ENCODE results near the gene BTBD16. TPM values are rescaled to one million over a fixed set of nuclear protein-coding genes. Genes with fewer than 3 reads are reported as not detected.

BTBD16 gene
- total RNA-seq, 2 donors from 2014 or later, result not detected

GRCh38 chr10:122259075-122259466, 12.0 kb upstream of the BTBD16 start:
- Mint-ChIP-seq H3K27ac (no peak overlapping the region), H3K36me3 (peaks cover 0 to 12% of the 10 kb centered on the region in 2 donors), H3K9me3 (peaks cover 10 to 12% of the 10 kb centered on the region in 2 donors)
- DNase-seq (ENCODE audit: low spot score in 2 of 2) (no peak), ATAC-seq (no peak)

DNA sequence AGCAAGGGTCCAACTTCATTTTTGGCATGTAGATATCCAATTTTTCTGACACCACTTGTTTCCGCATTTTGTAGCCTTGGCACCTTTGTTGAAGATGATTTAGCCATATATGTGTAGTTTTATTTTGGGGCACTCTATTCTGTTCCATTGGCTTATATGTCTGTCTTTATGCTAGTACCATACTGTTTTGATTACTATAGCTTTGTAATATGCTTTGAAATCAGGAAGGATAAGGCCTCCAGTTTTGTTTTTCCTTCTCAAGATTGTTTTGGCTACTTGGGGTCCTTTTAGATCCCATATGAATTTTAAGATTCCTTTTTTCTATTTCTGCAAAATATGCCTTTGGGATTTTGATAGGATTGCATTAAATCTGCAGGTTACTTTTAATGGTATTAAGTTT, 9.5 kb upstream of the BTBD16 start:
- Mint-ChIP-seq H3K36me3 (peaks cover 0 to 15% of the 10 kb centered on the region in 2 donors), H3K27ac (no peak overlapping the region), H3K9me3 (peaks cover 14 to 15% of the 10 kb centered on the region in 2 donors)
- no peak for ATAC-seq
- no peak for DNase-seq (ENCODE audit: low spot score in 2 of 2)

DNA sequence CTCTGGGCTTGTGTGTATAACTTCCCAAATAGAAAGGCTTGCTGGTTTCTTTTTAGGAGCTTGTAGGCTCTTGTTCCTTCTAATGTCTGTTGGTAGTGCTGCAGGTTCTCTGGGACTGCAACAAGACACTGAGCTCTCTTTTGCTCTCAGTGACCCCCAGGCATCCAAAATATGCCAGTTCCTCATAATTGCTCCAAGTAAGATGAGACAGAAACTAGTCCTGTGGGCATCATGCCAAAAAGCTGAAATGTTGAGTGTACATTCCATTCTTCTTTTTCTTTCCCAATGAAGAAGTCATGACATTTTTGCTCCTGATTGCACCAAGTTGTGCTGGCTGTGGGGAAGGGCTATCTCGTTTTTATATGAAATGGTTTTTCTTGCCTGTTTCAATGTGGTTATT, 7.1 kb upstream of the BTBD16 start:
- Mint-ChIP-seq H3K36me3 (peaks cover 0 to 15% of the 10 kb centered on the region in 2 donors), H3K27ac (no peak overlapping the region), H3K9me3 (peaks cover 14 to 15% of the 10 kb centered on the region in 2 donors)
- DNase-seq (ENCODE audit: low spot score in 2 of 2) (no peak), ATAC-seq (no peak)

DNA sequence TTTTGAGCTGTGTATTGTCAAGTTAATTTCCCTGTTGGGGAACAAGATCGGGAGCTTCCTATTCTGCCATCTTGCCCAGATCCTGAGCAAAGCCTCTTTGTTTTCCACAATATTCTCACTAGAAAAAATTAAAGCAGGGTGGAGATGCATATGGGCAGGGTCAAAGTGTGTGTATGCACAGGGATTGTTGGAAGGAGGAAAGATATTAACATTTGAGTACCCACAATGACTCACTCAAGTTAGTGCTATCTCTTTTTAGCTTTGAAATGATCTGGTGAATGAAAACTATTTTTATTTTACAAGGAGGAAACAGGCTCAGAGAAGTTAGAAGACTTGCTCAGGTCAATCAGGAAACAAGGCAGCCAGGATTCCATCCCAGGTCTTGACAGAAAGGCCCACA, 6.7 kb upstream of the BTBD16 start:
- Mint-ChIP-seq H3K27ac (no peak overlapping the region), H3K9me3 (peaks cover 14 to 15% of the 10 kb centered on the region in 2 donors)
- DNase-seq (ENCODE audit: low spot score in 2 of 2), result no peak

DNA sequence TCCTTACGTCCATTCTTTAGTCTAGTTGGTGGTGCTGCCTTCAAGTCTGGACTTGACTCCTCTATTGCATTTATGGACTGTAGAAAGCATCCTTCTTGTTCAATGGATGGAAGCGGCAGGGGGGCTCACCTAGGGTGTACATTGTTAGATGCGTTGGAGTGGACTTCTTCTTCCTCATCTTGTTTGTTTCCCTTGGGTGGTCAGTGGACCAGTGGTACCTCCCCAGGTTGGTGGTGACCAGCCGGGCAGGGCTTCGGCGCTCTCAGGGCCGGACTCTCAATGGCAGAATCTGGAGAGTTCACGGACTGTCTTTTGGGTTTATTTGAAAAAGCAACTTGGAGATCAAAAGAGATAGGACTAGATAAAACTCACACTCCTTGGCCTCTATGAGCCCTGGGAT, 6.2 kb upstream of the BTBD16 start:
- peaks cover 14 to 15% of the 10 kb centered on the region in 2 donors for H3K9me3 Mint-ChIP-seq
- DNase-seq (ENCODE audit: low spot score in 2 of 2) (no peak), ATAC-seq (no peak)
- peaks cover 0 to 15% of the 10 kb centered on the region in 2 donors for H3K36me3 Mint-ChIP-seq
- no peak overlapping the region for H3K27ac Mint-ChIP-seq

More for the DNA sequence above, 6.7 kb upstream of the BTBD16 start:
- no peak for ATAC-seq
- H3K36me3 Mint-ChIP-seq, result peaks cover 0 to 15% of the 10 kb centered on the region in 2 donors

GRCh38 chr10:122265896-122266295, 5.2 kb upstream of the BTBD16 start:
- peaks cover 14 to 15% of the 10 kb centered on the region in 2 donors for H3K9me3 Mint-ChIP-seq

GRCh38 chr10:122267849-122268737, 3.0 kb upstream of the BTBD16 start:
- no peak overlapping the region for H3K27ac Mint-ChIP-seq
- ATAC-seq (peak; percentile 76 to 85), DNase-seq (ENCODE audit: low spot score in 2 of 2) (peak in 1 of 2 donors; percentile 51)
- peaks cover 12 to 14% of the 10 kb centered on the region in 2 donors for H3K9me3 Mint-ChIP-seq
- H3K36me3 Mint-ChIP-seq, result peaks cover 0 to 13% of the 10 kb centered on the region in 2 donors

More at GRCh38 chr10:122265896-122266295, 5.2 kb upstream of the BTBD16 start:
- Mint-ChIP-seq H3K36me3 (peaks cover 0 to 15% of the 10 kb centered on the region in 2 donors), H3K27ac (no peak overlapping the region)
- ATAC-seq (no peak), DNase-seq (ENCODE audit: low spot score in 2 of 2) (no peak)

- ATAC-seq (no peak), DNase-seq (ENCODE audit: low spot score in 2 of 2) (no peak)
- no peak overlapping the region for H3K27ac Mint-ChIP-seq
- peaks cover 1 to 4% of the 10 kb centered on the region in 2 donors for H3K9me3 Mint-ChIP-seq
- H3K36me3 Mint-ChIP-seq, result peaks cover 0 to 3% of the 10 kb centered on the region in 2 donors
Measured at GRCh38 chr10:122269059-122269687, 1.9 kb upstream of the BTBD16 start.

DNA sequence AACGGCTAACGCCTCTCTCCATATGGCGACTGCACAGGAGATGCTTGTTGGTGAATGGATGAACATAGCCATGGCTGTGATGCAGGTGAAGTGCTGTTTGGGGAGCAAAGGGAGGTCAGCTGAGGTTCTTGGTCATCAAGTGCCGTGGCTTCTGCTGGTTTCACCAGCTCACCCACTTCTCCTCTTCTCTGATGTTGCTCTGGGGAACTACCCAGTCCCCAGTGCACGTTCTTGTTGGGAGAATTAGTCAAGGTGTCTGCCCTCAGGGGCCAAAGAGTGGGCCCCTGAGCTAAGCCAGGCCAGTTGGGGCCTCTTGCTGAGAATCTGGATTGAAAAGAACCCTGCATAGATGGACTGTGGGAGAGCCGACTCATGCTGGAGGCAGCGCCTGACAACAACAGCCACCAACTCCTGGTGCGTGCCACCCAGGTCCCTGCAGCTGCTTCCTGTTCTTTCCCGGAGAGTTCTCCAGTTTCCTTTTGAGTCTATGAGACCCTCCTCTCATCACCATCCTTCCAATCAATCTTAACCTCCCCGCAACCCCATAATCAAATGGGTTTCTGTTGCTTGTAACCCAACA, 3.0 kb downstream of the BTBD16 start:
- no peak for ATAC-seq
- DNase-seq (ENCODE audit: low spot score in 2 of 2), result no peak
- Mint-ChIP-seq H3K9me3 (no peaks in the 10 kb centered on the region), H3K27ac (no peak overlapping the region), H3K36me3 (no peaks in the 10 kb centered on the region)

DNA sequence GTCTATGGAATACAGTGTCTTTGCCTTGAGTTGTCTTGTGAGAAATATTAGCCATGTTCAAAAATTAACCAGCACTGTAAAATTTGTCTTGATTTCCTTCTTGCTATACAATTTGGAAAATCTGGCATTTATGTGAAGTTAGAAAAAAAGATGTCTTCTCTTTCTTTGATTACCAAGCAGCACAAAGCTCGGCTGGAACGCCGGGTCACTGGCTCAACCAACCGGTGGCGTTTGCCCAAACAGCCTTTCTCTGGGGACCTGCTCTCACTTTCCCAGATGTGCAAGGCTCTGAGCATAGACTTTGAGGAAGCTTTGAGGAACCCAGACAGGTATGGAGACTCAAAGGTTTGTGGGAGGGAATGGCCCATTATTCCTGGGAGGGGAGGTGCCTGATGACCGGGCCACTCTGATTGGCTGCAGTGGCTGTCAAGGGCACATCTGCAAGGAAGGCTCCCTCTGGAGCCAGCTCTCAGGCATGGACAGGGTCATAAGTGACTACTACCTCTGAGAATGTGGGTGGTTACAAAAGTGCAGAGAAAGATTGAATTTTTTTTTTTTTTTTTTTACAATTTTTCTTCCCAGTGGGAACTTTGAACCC, 5.6 kb downstream of the BTBD16 start:
- ATAC-seq (no peak), DNase-seq (ENCODE audit: low spot score in 2 of 2) (no peak)
- H3K9me3 Mint-ChIP-seq, result no peaks in the 10 kb centered on the region
- no peaks in the 10 kb centered on the region for H3K36me3 Mint-ChIP-seq
- no peak overlapping the region for H3K27ac Mint-ChIP-seq

DNA sequence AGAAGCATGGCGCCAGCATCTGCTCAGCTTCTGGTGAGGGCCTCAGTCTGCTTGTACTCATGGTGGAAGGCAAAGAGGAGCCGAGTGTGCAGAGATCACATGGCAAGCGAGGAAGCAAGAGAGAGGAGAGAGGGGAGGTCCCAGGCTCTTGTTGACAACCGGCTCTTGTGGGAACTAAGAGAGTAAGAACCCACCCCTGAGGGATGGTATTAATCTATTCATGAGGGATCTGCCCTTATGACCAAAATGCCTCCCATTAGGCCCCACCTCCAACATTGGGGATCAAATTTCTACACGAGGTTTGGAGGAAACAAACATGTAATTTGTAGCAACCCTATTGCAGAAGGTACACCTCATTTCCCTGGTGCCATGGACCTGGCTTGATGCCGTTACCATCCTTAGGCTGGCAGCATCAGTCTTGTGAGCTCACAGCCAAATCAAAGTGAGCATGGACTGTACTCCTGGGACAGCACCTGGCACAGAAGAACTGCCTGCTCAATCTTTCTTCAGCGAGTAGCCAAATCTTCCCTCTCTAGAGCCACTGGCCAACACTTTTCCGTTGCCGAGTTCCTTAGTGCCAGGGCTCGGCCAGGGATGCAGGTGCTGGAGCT, 6.5 kb downstream of the BTBD16 start:
- H3K36me3 Mint-ChIP-seq, result no peaks in the 10 kb centered on the region
- no peaks in the 10 kb centered on the region for H3K9me3 Mint-ChIP-seq
- no peak for DNase-seq (ENCODE audit: low spot score in 2 of 2)
- ATAC-seq, result no peak
- no peak overlapping the region for H3K27ac Mint-ChIP-seq

DNA sequence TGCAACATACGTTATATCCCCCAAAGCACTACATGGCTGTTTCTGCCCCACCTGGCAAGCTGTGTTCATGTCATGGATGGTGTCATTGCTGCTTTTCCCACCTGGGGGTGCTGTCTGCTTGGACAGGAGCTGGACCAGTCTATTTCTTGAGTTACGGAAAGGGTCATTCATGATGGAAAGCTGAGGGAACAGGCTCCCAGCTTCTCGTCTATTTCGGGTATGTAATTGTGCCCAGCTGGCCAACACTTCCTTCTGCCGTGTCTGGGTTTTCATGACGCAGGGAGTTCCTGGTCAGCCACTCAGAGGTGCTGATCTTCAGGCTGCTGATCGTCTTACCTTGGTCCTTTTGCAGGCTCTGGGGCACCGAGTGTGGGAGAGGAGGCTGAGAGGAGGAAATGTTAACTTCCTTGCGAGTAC, 8.6 kb downstream of the BTBD16 start:
- peak in 1 of 2 donors; percentile 38 for ATAC-seq
- Mint-ChIP-seq H3K27ac (no peak overlapping the region), H3K9me3 (no peaks in the 10 kb centered on the region), H3K36me3 (no peaks in the 10 kb centered on the region)
- DNase-seq (ENCODE audit: low spot score in 2 of 2), result peak in 1 of 2 donors; percentile 26

DNA sequence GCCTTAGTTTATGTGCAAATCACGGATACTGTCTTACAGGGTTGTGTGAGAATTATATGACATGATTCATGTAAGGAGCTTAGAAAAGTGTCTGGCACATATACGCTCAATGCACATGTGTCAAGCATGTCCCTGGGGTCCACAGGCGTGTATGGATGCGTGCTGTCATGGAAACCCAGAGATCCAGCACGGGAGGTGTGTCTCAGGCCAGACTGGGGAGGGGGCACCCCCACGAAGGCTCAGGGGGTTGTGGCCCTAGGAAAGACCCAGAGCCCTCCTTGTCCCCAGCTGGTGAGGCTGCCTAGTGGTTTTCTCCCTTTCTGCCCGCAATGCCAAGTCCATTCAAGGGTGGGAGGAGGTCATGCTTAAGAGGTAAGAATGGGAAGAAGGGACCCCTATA, 9.1 kb downstream of the BTBD16 start:
- ATAC-seq (no peak), DNase-seq (ENCODE audit: low spot score in 2 of 2) (no peak)
- H3K36me3 Mint-ChIP-seq, result no peaks in the 10 kb centered on the region
- no peaks in the 10 kb centered on the region for H3K9me3 Mint-ChIP-seq
- H3K27ac Mint-ChIP-seq, result no peak overlapping the region

DNA sequence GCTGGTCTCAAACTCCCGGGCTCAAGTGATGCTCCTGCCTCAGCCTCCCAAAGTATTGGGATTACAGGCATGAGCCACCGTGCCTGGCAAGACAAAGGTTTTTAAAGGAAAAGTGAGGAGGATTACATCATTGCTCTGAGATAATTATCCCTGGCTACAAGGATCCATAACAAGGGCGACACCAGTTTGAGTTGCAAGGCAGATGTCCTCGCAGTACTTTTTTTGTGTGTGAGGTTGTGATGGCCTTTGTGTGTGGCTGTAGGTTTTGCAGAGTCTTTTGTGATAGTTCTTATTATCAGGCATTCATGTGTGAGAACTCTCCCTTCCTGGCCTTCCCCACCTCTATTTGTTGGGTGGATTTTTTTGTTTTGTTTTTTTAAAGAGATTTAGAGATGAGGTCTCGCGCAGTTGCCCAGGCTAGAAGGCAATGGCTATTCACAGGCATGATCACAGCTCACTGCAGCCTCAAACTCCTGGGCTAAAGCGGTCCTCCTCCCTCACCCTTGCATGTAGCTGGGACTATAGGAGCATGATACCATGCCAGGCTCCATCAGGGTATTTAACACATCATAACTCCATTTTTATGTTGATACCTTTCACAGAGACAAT, 10.0 kb downstream of the BTBD16 start:
- H3K27ac Mint-ChIP-seq, result no peak overlapping the region

DNA sequence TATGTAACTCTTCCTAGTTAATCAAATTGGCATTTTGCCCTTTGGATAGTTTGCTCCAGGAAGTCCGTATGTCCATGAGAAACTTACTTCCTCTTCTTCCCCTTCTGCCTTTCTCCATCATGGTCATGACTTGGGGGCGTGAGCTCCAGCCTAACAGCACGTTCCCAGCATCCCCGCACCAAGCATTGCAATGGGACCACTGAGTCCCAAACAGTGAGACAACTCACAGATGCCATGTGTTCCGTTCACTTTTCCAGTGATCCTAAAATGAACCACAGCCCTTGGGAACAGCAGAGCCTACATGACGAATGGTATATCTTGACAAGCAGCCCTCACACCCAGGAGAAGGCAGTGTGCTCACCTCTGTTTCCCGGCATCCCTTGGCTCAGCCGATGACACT, 10.7 kb downstream of the BTBD16 start:
- no peaks in the 10 kb centered on the region for H3K36me3 Mint-ChIP-seq
- DNase-seq (ENCODE audit: low spot score in 2 of 2), result no peak
- no peak overlapping the region for H3K27ac Mint-ChIP-seq
- ATAC-seq, result no peak
- no peaks in the 10 kb centered on the region for H3K9me3 Mint-ChIP-seq

More for the DNA sequence above, 10.0 kb downstream of the BTBD16 start:
- Mint-ChIP-seq H3K36me3 (no peaks in the 10 kb centered on the region), H3K9me3 (no peaks in the 10 kb centered on the region)
- ATAC-seq (no peak), DNase-seq (ENCODE audit: low spot score in 2 of 2) (no peak)

- Mint-ChIP-seq H3K36me3 (no peaks in the 10 kb centered on the region), H3K27ac (no peak overlapping the region), H3K9me3 (no peaks in the 10 kb centered on the region)
- peak in 1 of 2 donors; percentile 59 for ATAC-seq
- DNase-seq (ENCODE audit: low spot score in 2 of 2), result no peak
Measured at GRCh38 chr10:122282253-122282671, 11.2 kb downstream of the BTBD16 start.

Data from activated naive CD4-positive, alpha-beta T cell treated with anti-CD3 and anti-CD28 coated beads, Interleukin-2, amount 50 U/mL, for 72 hours (primary cell).